H1 (cell line): Measurements from ENCODE around the gene SYNGR3.

ENCODE experiments used
- ATF2 ChIP-seq: IDR thresholded peaks from 2 replicates; pipeline ENCODE4 v1.6.1; 2012; ENCODE audit warnings: low read length, inconsistent platforms
- CTCF ChIP-seq, 3 experiments: IDR thresholded peaks; 1 replicate in 2 of 3; 2 replicates in 1 of 3; pipeline versions ENCODE4 v1.5.1 to v1.6.1; 2011; ENCODE audit warnings: low read length in 3 of 3, mild to moderate bottlenecking in 3 of 3, inconsistent platforms in 2 of 3, low read depth in 1 of 3, moderate library complexity in 1 of 3; ENCODE audit not compliant: insufficient read depth in 1 of 3; ENCODE audit errors: control extremely low read depth in 1 of 3
- EP300 ChIP-seq, 2 experiments: IDR thresholded peaks; 1 replicate in 1 of 2; 2 replicates in 1 of 2; pipeline ENCODE4 v1.6.1; 2011 to 2012; ENCODE audit warnings: low read depth in 2 of 2, low read length in 2 of 2, mild to moderate bottlenecking in 2 of 2, borderline replicate concordance in 1 of 2, inconsistent platforms in 1 of 2, moderate library complexity in 1 of 2
- GTF2F1 ChIP-seq: IDR thresholded peaks from 2 replicates; pipeline ENCODE4 v1.6.1; 2012; ENCODE audit warnings: low read depth, low read length, improper control_type of control experiment, borderline replicate concordance
- JUN ChIP-seq: IDR thresholded peaks from 2 replicates; pipeline ENCODE4 v1.6.1; 2011; ENCODE audit warnings: low read depth, mild to moderate bottlenecking, improper control_type of control experiment, low read length
- POLR2A ChIP-seq, 2 experiments: IDR thresholded peaks; 1 replicate in 1 of 2; 2 replicates in 1 of 2; pipeline ENCODE4 v1.6.1; 2011; ENCODE audit warnings: low read depth in 2 of 2, low read length in 2 of 2, mild to moderate bottlenecking in 2 of 2; ENCODE audit errors: control extremely low read depth in 1 of 2
- POLR2AphosphoS5 ChIP-seq: IDR thresholded peaks from 2 replicates; pipeline ENCODE4 v1.6.1; 2011; ENCODE audit warnings: low read depth, low read length
- RBBP5 ChIP-seq: IDR thresholded peaks from 2 replicates; pipeline ENCODE4 v1.7.1; 2012; ENCODE audit warnings: low read depth, mild to moderate bottlenecking, inconsistent platforms, low read length, moderate library complexity, borderline replicate concordance
- SIX5 ChIP-seq: IDR thresholded peaks from 2 replicates; pipeline ENCODE4 v1.6.1; 2011; ENCODE audit warnings: mild to moderate bottlenecking, low read depth, low read length
- SRF ChIP-seq: IDR thresholded peaks from 2 replicates; pipeline ENCODE4 v1.6.1; 2011; ENCODE audit warnings: mild to moderate bottlenecking, low read depth, low read length, moderate library complexity
- TAF1 ChIP-seq: IDR thresholded peaks from 2 replicates; pipeline ENCODE4 v1.6.1; 2011; ENCODE audit warnings: mild to moderate bottlenecking, low read depth, low read length
- ZNF274 ChIP-seq: IDR thresholded peaks from 2 replicates; pipeline ENCODE4 v1.7.0; 2012; ENCODE audit warnings: low read length, borderline replicate concordance; ENCODE audit errors: extremely low read depth
- TF ChIP-seq, protein P1 (sequence below): IDR thresholded peaks from 2 replicates; pipeline ENCODE4 v1.6.1; 2012; ENCODE audit warnings: inconsistent platforms
- TF ChIP-seq, protein P2 (sequence below): IDR thresholded peaks from 2 replicates; pipeline ENCODE4 v1.6.1; 2011; ENCODE audit warnings: low read depth, mild to moderate bottlenecking, low read length; ENCODE audit not compliant: insufficient read depth

DNA sequence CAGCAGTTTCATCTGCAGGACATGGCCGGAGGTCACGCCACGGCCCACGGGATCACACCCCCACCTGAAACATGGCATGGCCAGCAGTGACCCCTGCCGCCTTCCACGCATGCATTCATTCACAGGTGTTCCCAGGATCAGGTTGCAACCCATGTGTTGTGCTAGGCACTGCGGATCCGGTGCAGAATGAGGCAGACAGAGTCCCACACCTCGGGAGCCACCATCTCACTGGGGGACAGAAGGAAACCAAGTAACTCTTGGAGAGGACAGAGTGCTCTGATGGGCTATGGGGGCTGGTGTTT lies 42.5 kb upstream of the SYNGR3 start:
- TF ChIP-seq POLR2A (IDR thresholded peaks at IDR 0.05; ENCODE audit: control extremely low read depth in 1 of 2, low read depth in 2 of 2, low read length in 2 of 2) (no peak), TAF1 (no peak), CTCF (IDR thresholded peaks at IDR 0.05; ENCODE audit: control extremely low read depth in 1 of 3, insufficient read depth in 1 of 3, low read depth in 1 of 3, low read length in 3 of 3) (no peak), ZNF274 (no peak), GTF2F1 (no peak), SIX5 (no peak), POLR2AphosphoS5 (no peak), SRF (no peak), JUN (no peak), EP300 (IDR thresholded peaks at IDR 0.05; ENCODE audit: borderline replicate concordance in 1 of 2, low read depth in 2 of 2, low read length in 2 of 2) (no peak), ATF2 (no peak), RBBP5 (no peak)
- TF ChIP-seq, protein P1, sequence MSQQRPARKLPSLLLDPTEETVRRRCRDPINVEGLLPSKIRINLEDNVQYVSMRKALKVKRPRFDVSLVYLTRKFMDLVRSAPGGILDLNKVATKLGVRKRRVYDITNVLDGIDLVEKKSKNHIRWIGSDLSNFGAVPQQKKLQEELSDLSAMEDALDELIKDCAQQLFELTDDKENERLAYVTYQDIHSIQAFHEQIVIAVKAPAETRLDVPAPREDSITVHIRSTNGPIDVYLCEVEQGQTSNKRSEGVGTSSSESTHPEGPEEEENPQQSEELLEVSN = no peak
- TF ChIP-seq, protein P2, sequence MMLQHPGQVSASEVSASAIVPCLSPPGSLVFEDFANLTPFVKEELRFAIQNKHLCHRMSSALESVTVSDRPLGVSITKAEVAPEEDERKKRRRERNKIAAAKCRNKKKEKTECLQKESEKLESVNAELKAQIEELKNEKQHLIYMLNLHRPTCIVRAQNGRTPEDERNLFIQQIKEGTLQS = no peak
